Measurements from ENCODE around the gene HEATR9. TPM values are rescaled to one million over a fixed set of nuclear protein-coding genes. Genes with fewer than 3 reads are reported as not detected.

Gene HEATR9, protein sequence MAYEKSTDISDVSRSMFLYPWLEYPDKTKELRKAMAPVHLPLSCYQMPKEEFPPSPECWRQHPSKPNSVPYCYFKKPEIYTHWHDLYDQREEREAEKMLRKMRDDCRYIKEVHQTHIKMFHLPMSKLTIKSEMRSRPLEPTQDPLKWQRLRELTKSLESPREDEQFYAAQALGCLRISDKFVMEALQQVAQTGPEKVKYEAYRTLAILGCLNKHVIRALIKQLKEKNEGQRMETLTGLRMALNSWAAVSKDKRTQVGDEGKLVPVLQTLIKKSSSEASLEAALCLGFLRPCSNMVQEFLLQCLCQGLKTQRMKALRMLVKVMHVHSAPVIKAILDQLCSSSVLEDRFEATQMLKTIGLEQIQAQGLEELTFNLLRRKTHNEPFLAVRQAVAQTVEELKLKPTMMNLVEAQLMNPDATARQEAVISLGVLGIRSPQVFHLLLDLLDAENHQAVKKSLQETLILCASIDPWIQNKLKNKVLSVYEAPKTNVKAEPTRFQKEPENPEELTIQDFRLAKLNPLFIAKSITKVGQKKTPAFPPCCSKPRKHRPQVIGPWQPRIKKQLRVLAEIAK
- not detected for total RNA-seq

DNA sequence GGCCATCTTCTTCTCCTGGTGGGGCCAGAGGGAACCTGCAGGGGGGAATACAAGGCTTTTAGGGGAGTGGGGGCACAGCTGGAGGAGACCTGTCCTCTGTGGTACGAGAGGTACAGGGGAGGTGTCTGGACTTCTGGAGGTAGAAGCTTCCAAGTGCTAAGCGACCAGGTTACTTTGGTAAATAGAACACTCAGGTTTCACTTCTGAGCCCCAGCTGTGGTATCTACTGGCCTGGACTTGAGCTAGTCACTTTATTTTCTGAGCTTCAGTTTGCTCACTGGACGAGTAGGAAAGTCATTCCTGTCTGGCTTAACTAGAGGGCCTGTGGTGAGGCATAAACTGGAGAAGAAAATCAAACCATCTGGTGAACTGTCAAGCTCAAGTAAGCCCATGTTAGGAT is at the start of gene HEATR9:
TSS of gene HEATR9 (minus strand) at position 155 of the 400 bp plus-strand sequence. CDS start at position 6, 149 bp downstream.
- Histone ChIP-seq H3K27ac (no peak within 1 kb of the TSS), H3K4me1 (no peaks in the 10 kb centered on the region), H3K4me3 (no peak within 1 kb of the TSS), H3K9me3 (no peaks in the 10 kb centered on the region), H3K27me3 (no peaks in the 10 kb centered on the region), H3K36me3 (no peaks in the 10 kb centered on the region)
- TF ChIP-seq POLR2A (IDR thresholded peaks at IDR 0.05): no peak
- TF ChIP-seq, protein P1, sequence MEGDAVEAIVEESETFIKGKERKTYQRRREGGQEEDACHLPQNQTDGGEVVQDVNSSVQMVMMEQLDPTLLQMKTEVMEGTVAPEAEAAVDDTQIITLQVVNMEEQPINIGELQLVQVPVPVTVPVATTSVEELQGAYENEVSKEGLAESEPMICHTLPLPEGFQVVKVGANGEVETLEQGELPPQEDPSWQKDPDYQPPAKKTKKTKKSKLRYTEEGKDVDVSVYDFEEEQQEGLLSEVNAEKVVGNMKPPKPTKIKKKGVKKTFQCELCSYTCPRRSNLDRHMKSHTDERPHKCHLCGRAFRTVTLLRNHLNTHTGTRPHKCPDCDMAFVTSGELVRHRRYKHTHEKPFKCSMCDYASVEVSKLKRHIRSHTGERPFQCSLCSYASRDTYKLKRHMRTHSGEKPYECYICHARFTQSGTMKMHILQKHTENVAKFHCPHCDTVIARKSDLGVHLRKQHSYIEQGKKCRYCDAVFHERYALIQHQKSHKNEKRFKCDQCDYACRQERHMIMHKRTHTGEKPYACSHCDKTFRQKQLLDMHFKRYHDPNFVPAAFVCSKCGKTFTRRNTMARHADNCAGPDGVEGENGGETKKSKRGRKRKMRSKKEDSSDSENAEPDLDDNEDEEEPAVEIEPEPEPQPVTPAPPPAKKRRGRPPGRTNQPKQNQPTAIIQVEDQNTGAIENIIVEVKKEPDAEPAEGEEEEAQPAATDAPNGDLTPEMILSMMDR (IDR thresholded peaks at IDR 0.05 in 4 of 5, conservative IDR thresholded peaks at IDR 0.05 in 1 of 5): no peak
- intact Hi-C loops (cut with DNase I; ENCODE audit: low total_unique reads) (no loop called here), in situ Hi-C loops (cut with MboI; ENCODE audit: low sequenced_read_pairs in 4 of 4) (loop anchor here in 1 of 4 donors (25.0 kb wide), 1 partner anchor 94 kb away; no protein-coding TSS in a partner anchor)
- ATAC-seq: no peak
- no peak for DNase-seq

DNA sequence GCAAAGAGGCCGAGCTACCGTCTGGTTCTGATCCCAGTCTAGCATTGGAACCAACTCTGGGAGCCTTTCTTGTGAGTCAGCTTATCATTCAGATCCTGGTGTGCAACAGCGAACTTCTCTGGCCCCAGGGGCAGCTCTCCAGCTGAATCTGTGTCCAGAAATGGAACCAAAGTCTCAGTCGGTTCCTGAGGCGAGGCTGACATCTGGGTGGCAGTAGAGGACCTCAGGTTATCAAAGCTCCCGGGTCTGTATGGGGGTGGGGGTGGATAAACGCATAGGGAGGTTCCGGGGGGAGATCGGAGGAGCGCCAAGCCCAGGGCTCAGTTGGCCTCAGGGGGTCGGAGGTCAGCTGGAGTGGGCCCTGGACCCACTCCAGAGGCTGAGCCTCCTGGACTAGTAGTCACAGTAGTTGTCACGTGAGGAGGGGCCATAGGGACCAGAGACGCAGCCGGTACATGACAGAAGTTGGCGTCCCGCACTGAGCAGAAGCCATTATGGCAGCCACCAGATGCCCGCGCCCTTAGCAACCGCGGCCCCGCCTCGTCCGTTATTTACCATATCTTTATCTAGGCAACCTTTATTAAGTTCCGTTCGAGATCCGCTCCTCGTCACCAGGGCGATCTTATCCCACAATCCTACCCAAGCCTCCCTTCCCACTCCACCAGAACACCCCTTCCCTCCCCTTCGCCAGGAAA is 49.0 kb upstream of the HEATR9 start:
- TF ChIP-seq POLR2A (IDR thresholded peaks at IDR 0.05): no peak
- TF ChIP-seq, protein P1 (IDR thresholded peaks at IDR 0.05 in 4 of 5, conservative IDR thresholded peaks at IDR 0.05 in 1 of 5): no peak
- no peak overlapping the region for H3K27ac ChIP-seq
- H3K36me3 ChIP-seq: no peaks in the 10 kb centered on the region
- in situ Hi-C loops (cut with MboI; ENCODE audit: low sequenced_read_pairs in 4 of 4): no loop called here
- intact Hi-C loops (cut with DNase I; ENCODE audit: low total_unique reads): no loop called here
- ATAC-seq (no peak), DNase-seq (no peak)
- no peak overlapping the region for H3K4me3 ChIP-seq
- H3K27me3 ChIP-seq: no peaks in the 10 kb centered on the region
- no peaks in the 10 kb centered on the region for H3K9me3 ChIP-seq
- no peaks in the 10 kb centered on the region for H3K4me1 ChIP-seq

DNA sequence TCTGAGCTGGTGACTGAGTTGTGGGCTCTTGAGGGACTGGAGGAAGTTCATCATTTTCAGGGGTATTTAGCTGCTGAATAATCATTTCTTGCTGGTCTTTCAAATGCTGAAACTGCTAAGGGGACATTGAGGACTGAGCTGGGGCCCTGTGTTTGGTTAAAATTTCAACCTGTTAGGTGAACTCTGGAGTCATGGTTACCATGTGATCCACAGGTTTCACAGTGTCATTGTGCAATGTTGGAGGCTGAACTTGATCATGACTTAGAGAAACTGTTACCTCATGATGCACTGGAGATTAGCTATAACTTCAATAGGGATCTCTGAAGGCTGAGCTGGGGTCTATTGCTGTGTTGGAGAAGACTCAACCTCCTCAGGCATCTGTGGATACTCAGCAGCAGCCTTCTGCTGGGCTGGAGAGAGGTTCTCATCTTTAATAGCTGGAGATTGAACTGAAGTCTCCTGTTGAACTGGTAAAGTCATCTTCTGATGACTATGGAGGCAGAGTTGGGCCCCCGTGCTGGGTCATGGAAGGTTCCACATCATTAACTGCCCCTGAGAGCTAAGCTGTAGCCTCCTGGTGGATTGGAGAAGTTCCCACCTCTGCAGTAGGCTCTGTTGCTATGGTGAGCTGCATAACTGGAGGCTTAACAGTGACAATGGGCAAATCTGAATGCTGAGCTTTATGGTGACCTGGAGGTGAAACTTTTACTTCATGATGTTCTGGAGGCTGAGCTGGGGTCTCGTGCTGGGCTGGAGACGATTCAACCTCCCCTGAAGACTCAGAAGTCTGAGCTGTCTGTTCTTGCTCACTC is 46.7 kb upstream of the HEATR9 start:
- Histone ChIP-seq H3K27ac (no peak overlapping the region), H3K4me1 (no peaks in the 10 kb centered on the region), H3K9me3 (no peaks in the 10 kb centered on the region), H3K4me3 (no peak overlapping the region), H3K36me3 (no peaks in the 10 kb centered on the region), H3K27me3 (no peaks in the 10 kb centered on the region)
- ATAC-seq (no peak), DNase-seq (no peak)
- in situ Hi-C loops (cut with MboI; ENCODE audit: low sequenced_read_pairs in 4 of 4) (no loop called here), intact Hi-C loops (cut with DNase I; ENCODE audit: low total_unique reads) (no loop called here)
- TF ChIP-seq, protein P1 (IDR thresholded peaks at IDR 0.05 in 4 of 5, conservative IDR thresholded peaks at IDR 0.05 in 1 of 5): no peak
- TF ChIP-seq POLR2A (IDR thresholded peaks at IDR 0.05): no peak

DNA sequence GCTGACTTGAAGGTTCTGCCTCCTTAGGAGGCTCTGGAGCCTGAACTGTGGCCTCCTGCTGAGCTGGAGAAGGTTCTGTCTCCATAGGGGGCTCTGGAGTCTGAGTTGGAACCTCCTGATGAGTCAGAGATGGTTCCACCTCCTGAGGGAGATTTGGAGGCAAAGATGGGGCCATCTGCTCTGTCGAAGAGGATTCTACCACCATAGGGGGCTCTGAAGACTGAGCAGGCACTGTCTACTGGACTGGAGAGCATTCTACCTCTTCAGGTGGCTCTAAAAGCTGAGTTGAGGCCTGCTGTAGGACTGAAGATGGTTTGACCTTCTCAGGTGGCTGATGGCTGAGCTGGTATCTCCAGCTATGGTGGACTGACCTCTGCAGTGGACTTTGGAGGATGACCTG is 45.7 kb upstream of the HEATR9 start:
- H3K4me1 ChIP-seq: no peaks in the 10 kb centered on the region
- in situ Hi-C loops (cut with MboI; ENCODE audit: low sequenced_read_pairs in 4 of 4): no loop called here
- ATAC-seq: no peak
- no peak overlapping the region for H3K27ac ChIP-seq
- intact Hi-C loops (cut with DNase I; ENCODE audit: low total_unique reads): no loop called here
- no peaks in the 10 kb centered on the region for H3K27me3 ChIP-seq
- DNase-seq: no peak
- H3K4me3 ChIP-seq: no peak overlapping the region
- no peaks in the 10 kb centered on the region for H3K36me3 ChIP-seq
- TF ChIP-seq POLR2A (IDR thresholded peaks at IDR 0.05): no peak
- TF ChIP-seq, protein P1 (IDR thresholded peaks at IDR 0.05 in 4 of 5, conservative IDR thresholded peaks at IDR 0.05 in 1 of 5): no peak
- H3K9me3 ChIP-seq: no peaks in the 10 kb centered on the region

Measured in gastrocnemius medialis (tissue), 4 donors.